GM21526 (cell line): ENCODE results near the gene DNTTIP2.
"Not testable (repeated sequence)": the region's sequence is repeated elsewhere in the genome, so short reads cannot be mapped to it uniquely, and the experiment has no call there.

Source experiments
- ATAC-seq: cut with Tn5 transposase; IDR thresholded peaks from one replicate; pipeline ENCODE4 v1.9.1; 2021; ENCODE audit warnings: moderate library complexity; ENCODE audit not compliant: unreplicated experiment, low FRiP score

Gene DNTTIP2

GRCh38 chr1:93876244-93876643, 2.8 kb downstream of the DNTTIP2 start:
- ATAC-seq, result no peak

- no peak for ATAC-seq
Measured at GRCh38 chr1:93874025-93874651, 4.9 kb downstream of the DNTTIP2 start.

GRCh38 chr1:93871366-93871765, 7.6 kb downstream of the DNTTIP2 start:
- no peak for ATAC-seq

- no peak for ATAC-seq
Measured at GRCh38 chr1:93869653-93870052, 9.4 kb downstream of the DNTTIP2 start.

- not testable (repeated sequence) for ATAC-seq
Measured at GRCh38 chr1:93868492-93868891, 10.5 kb downstream of the DNTTIP2 start.

- ATAC-seq, result no peak
Measured at GRCh38 chr1:93865253-93865652, 13.8 kb downstream of the DNTTIP2 start.

- ATAC-seq, result no peak
Measured at GRCh38 chr1:93864175-93864574, 14.8 kb downstream of the DNTTIP2 start.

- not testable (repeated sequence) for ATAC-seq
Measured at GRCh38 chr1:93857653-93858052, 21.4 kb downstream of the DNTTIP2 start.

GRCh38 chr1:93855983-93856382, 23.0 kb downstream of the DNTTIP2 start:
- not testable (repeated sequence) for ATAC-seq

- no peak for ATAC-seq
Measured at GRCh38 chr1:93853940-93854339, 25.1 kb downstream of the DNTTIP2 start.

GRCh38 chr1:93851878-93852277, 27.1 kb downstream of the DNTTIP2 start:
- no peak for ATAC-seq

GRCh38 chr1:93851327-93851712, 27.7 kb downstream of the DNTTIP2 start:
- ATAC-seq, result no peak

GRCh38 chr1:93850687-93851326, 28.2 kb downstream of the DNTTIP2 start:
- not testable (repeated sequence) for ATAC-seq

GRCh38 chr1:93848350-93848883, 30.6 kb downstream of the DNTTIP2 start:
- ATAC-seq, result no peak

GRCh38 chr1:93847811-93848288, 31.2 kb downstream of the DNTTIP2 start:
- ATAC-seq, result peak; percentile 19

- peak; percentile 74 for ATAC-seq
Measured at GRCh38 chr1:93846992-93847810, 31.8 kb downstream of the DNTTIP2 start.

GRCh38 chr1:93846206-93846991, 32.6 kb downstream of the DNTTIP2 start:
- peak; percentile 51 for ATAC-seq

GRCh38 chr1:93845538-93846205, 33.3 kb downstream of the DNTTIP2 start:
- peak; percentile 3 for ATAC-seq

GRCh38 chr1:93844262-93845045, 34.6 kb downstream of the DNTTIP2 start:
- ATAC-seq, result no peak
